Activated T-cell treated with anti-CD3 and anti-CD28 coated beads for 24 hours (primary cell): ENCODE measurements around the gene RAX2.
"Not testable (repeated sequence)": the region's sequence is repeated elsewhere in the genome, so short reads cannot be mapped to it uniquely, and the experiment has no call there.

Experiments
- DNase-seq: peaks from one replicate; pipeline ENCODE4 v3.0.0-alpha.2; 2020; ENCODE audit warnings: low read depth

RAX2 gene

GRCh38 chr19:3778104-3778867 lies 6.3 kb upstream of the RAX2 start:
- DNase-seq: no peak

GRCh38 chr19:3776479-3777040 lies 4.5 kb upstream of the RAX2 start:
- no peak for DNase-seq

- no peak for DNase-seq
Measured at GRCh38 chr19:3775831-3776230, 3.8 kb upstream of the RAX2 start.

- DNase-seq: no peak
Measured at GRCh38 chr19:3775374-3775711, 3.3 kb upstream of the RAX2 start.

GRCh38 chr19:3774621-3775373 lies 2.8 kb upstream of the RAX2 start:
- no peak for DNase-seq

GRCh38 chr19:3773814-3774515 lies 1.9 kb upstream of the RAX2 start:
- no peak for DNase-seq

- no peak for DNase-seq
Measured at GRCh38 chr19:3771000-3771905, 775 bp downstream of the RAX2 start.

- DNase-seq: no peak
Measured at GRCh38 chr19:3770136-3770999, 1.7 kb downstream of the RAX2 start.

GRCh38 chr19:3769494-3769893 lies 2.5 kb downstream of the RAX2 start:
- DNase-seq: no peak

GRCh38 chr19:3768748-3769099 lies 3.3 kb downstream of the RAX2 start:
- DNase-seq: no peak

- no peak for DNase-seq
Measured at GRCh38 chr19:3768015-3768747, 3.8 kb downstream of the RAX2 start.

GRCh38 chr19:3767050-3767449 lies 5.0 kb downstream of the RAX2 start:
- DNase-seq: no peak

GRCh38 chr19:3766520-3766919 lies 5.5 kb downstream of the RAX2 start:
- no peak for DNase-seq

- not testable (repeated sequence) for DNase-seq
Measured at GRCh38 chr19:3765757-3766156, 6.3 kb downstream of the RAX2 start.

- no peak for DNase-seq
Measured at GRCh38 chr19:3765121-3765520, 6.9 kb downstream of the RAX2 start.

GRCh38 chr19:3762501-3763459 lies 9.2 kb downstream of the RAX2 start, which contains the start of gene MRPL54:
Gene MRPL54 (plus strand): TSS chr19:3762682. CDS start chr19:3762701, 19 bp downstream.
- DNase-seq: peak; percentile 98

GRCh38 chr19:3762130-3762473 lies 9.9 kb downstream of the RAX2 start:
- no peak for DNase-seq

GRCh38 chr19:3761382-3762129 lies 10.5 kb downstream of the RAX2 start, which contains the start of gene APBA3:
Gene APBA3 (minus strand): TSS chr19:3761692. CDS start chr19:3760264, 1,428 bp downstream.
- DNase-seq: peak; percentile 95
